Measurements from ENCODE around the gene NOS3.
A peak's percentile ranks its signal among the peaks of the same experiment; 100 is the strongest.

Gene NOS3

DNA sequence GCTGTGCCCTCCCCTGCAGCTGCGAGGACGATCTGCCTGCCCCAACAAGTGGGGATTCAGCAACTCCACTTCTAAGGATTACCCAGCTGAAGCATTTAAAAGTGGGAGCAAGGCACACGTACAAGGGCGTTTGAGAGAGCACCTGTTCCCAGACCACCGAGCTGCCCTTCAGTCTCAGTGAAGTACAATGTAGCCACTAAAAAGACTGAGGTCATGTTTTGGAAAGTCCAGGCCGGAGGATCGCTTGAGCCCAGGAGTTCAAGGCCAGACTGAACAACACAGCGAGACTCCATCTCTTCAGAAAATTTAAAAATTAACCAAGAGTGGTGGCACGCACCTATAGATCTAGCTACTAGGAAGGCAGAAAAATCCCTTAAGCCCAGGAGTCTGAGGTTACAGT lies 14.7 kb downstream of the NOS3 start:
- Histone ChIP-seq H3K27ac (ENCODE audit: extremely low read depth, low read depth, low read length) (no peak overlapping the region), H3K9me3 (ENCODE audit: control insufficient read depth, insufficient read depth, low read depth, low read length) (no peaks in the 10 kb centered on the region), H3K36me3 (ENCODE audit: control insufficient read depth in 2 of 2, insufficient read depth in 1 of 2, low read length in 2 of 2) (no peaks in the 10 kb centered on the region), H3K4me1 (ENCODE audit: control insufficient read depth, insufficient read depth, low read length) (no peaks in the 10 kb centered on the region), H3K4me3 (ENCODE audit: low read depth, low read length) (no peak overlapping the region)
- CTCF ChIA-PET, result interaction anchor here (0.6 to 3.6 kb wide), 5 partner anchors 13 to 170 kb away, joined by 3 to 29 read pairs (median 3); no protein-coding TSS in a partner anchor
- TF ChIP-seq ZNF146 (tag by site-specific recombination; IDR thresholded peaks at IDR 0.05), result peak; percentile 30; the same call in 1 of the 2 replicates
- TF ChIP-seq MZF1 (tag by site-specific recombination; IDR thresholded peaks at IDR 0.05; ENCODE audit: borderline replicate concordance), result peak; percentile 38; the same call in 1 of the 2 replicates
- TF ChIP-seq, protein P1, sequence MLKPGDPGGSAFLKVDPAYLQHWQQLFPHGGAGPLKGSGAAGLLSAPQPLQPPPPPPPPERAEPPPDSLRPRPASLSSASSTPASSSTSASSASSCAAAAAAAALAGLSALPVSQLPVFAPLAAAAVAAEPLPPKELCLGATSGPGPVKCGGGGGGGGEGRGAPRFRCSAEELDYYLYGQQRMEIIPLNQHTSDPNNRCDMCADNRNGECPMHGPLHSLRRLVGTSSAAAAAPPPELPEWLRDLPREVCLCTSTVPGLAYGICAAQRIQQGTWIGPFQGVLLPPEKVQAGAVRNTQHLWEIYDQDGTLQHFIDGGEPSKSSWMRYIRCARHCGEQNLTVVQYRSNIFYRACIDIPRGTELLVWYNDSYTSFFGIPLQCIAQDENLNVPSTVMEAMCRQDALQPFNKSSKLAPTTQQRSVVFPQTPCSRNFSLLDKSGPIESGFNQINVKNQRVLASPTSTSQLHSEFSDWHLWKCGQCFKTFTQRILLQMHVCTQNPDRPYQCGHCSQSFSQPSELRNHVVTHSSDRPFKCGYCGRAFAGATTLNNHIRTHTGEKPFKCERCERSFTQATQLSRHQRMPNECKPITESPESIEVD (tag by site-specific recombination; IDR thresholded peaks at IDR 0.05), result no peak
- no peak for TF ChIP-seq ZNF324 (tag by site-specific recombination; IDR thresholded peaks at IDR 0.05)
- TF ChIP-seq SCRT2 (tag by site-specific recombination; IDR thresholded peaks at IDR 0.05), result 0 out of 2 replicates have a peak, but pooled peaks have one; percentile 35
- POLR2A ChIA-PET, result no interaction called here

DNA sequence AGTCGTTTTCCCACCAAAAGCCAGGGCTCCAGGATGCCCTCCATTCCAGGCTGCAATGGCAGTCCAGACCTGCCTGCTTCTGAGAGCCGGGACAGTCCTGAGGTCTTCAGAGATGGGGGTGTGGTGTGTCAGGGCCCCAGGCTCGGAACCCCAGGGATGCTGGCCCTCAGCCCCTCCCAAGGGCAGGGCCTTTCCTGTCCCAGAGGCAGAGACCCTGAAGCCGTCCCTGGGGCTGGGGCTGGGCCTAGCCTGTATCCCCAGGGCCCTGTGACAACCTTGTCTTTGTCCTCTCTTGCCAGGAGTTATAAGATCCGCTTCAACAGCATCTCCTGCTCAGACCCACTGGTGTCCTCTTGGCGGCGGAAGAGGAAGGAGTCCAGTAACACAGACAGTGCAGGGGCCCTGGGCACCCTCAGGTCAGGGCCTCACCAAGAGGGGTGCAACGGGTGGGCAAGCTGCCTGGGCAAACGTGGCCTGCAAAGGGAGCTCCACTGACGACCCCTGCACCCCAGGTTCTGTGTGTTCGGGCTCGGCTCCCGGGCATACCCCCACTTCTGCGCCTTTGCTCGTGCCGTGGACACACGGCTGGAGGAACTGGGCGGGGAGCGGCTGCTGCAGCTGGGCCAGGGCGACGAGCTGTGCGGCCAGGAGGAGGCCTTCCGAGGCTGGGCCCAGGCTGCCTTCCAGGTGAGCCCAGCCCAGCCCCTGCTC lies 15.9 kb downstream of the NOS3 start:
- Histone ChIP-seq H3K9me3 (ENCODE audit: control insufficient read depth, insufficient read depth, low read depth, low read length) (no peaks in the 10 kb centered on the region), H3K4me3 (ENCODE audit: low read depth, low read length) (no peak overlapping the region), H3K4me1 (ENCODE audit: control insufficient read depth, insufficient read depth, low read length) (no peaks in the 10 kb centered on the region), H3K36me3 (ENCODE audit: control insufficient read depth in 2 of 2, insufficient read depth in 1 of 2, low read length in 2 of 2) (no peaks in the 10 kb centered on the region), H3K27ac (ENCODE audit: extremely low read depth, low read depth, low read length) (no peak overlapping the region)
- POLR2A ChIA-PET, result no interaction called here
- CTCF ChIA-PET, result interaction anchor here (0.6 to 1.4 kb wide), 4 partner anchors 12 to 100 kb away, joined by 3 to 6 read pairs (median 4); no protein-coding TSS in a partner anchor
- TF ChIP-seq, protein P2, sequence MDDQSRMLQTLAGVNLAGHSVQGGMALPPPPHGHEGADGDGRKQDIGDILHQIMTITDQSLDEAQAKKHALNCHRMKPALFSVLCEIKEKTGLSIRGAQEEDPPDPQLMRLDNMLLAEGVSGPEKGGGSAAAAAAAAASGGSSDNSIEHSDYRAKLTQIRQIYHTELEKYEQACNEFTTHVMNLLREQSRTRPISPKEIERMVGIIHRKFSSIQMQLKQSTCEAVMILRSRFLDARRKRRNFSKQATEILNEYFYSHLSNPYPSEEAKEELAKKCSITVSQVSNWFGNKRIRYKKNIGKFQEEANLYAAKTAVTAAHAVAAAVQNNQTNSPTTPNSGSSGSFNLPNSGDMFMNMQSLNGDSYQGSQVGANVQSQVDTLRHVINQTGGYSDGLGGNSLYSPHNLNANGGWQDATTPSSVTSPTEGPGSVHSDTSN (CRISPR knock-in tag; IDR thresholded peaks at IDR 0.05), result no peak
- TF ChIP-seq ZFHX2 (tag by site-specific recombination; conservative IDR thresholded peaks at IDR 0.05) (no peak), RBAK (tag by site-specific recombination; IDR thresholded peaks at IDR 0.05) (no peak), ZFP41 (tag by site-specific recombination; IDR thresholded peaks at IDR 0.05; ENCODE audit: borderline replicate concordance) (no peak), SCRT2 (tag by site-specific recombination; IDR thresholded peaks at IDR 0.05) (no peak), ZNF561 (tag by site-specific recombination; IDR thresholded peaks at IDR 0.05; ENCODE audit: borderline replicate concordance) (no peak)
- TF ChIP-seq, protein P3, sequence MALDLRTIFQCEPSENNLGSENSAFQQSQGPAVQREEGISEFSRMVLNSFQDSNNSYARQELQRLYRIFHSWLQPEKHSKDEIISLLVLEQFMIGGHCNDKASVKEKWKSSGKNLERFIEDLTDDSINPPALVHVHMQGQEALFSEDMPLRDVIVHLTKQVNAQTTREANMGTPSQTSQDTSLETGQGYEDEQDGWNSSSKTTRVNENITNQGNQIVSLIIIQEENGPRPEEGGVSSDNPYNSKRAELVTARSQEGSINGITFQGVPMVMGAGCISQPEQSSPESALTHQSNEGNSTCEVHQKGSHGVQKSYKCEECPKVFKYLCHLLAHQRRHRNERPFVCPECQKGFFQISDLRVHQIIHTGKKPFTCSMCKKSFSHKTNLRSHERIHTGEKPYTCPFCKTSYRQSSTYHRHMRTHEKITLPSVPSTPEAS (tag by site-specific recombination; IDR thresholded peaks at IDR 0.05), result no peak

DNA sequence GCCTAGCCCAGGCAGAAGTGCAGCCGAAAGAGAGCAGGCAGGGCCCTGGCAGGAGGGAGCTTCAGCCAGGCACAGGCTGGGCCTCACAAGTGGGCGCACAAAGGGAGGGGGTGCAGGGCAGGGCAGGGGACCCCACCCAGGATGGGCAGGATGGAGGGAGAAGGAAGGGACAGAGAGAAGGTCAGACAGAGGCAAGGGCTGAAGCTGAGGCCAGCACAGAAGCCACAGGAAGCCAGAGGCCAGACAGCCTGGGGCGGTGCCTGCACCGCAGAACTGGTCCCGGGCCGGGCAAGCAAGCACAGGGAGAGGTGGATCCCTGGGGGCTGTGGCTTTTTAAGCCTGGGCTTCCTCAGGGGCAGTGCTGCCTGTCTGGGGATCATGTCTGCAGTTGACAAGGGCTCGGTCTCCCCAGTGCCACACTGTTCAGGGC lies 16.7 kb downstream of the NOS3 start:
- Histone ChIP-seq H3K36me3 (ENCODE audit: control insufficient read depth in 2 of 2, insufficient read depth in 1 of 2, low read length in 2 of 2) (no peaks in the 10 kb centered on the region), H3K4me1 (ENCODE audit: control insufficient read depth, insufficient read depth, low read length) (no peaks in the 10 kb centered on the region), H3K27ac (ENCODE audit: extremely low read depth, low read depth, low read length) (no peak overlapping the region), H3K4me3 (ENCODE audit: low read depth, low read length) (no peak overlapping the region), H3K9me3 (ENCODE audit: control insufficient read depth, insufficient read depth, low read depth, low read length) (no peaks in the 10 kb centered on the region)
- ChIA-PET POLR2A (no interaction called here), CTCF (interaction anchor here (0.6 to 2.6 kb wide), 5 partner anchors 11 to 164 kb away, joined by 3 to 12 read pairs (median 3); no protein-coding TSS in a partner anchor)
- peak; percentile 54 for TF ChIP-seq ZIC2 (tag by site-specific recombination; IDR thresholded peaks at IDR 0.05)
- no peak for TF ChIP-seq ZNF138 (tag by site-specific recombination; IDR thresholded peaks at IDR 0.05; ENCODE audit: borderline replicate concordance)
- TF ChIP-seq ZNF121 (tag by site-specific recombination; IDR thresholded peaks at IDR 0.05), result no peak
- TF ChIP-seq, protein P4, sequence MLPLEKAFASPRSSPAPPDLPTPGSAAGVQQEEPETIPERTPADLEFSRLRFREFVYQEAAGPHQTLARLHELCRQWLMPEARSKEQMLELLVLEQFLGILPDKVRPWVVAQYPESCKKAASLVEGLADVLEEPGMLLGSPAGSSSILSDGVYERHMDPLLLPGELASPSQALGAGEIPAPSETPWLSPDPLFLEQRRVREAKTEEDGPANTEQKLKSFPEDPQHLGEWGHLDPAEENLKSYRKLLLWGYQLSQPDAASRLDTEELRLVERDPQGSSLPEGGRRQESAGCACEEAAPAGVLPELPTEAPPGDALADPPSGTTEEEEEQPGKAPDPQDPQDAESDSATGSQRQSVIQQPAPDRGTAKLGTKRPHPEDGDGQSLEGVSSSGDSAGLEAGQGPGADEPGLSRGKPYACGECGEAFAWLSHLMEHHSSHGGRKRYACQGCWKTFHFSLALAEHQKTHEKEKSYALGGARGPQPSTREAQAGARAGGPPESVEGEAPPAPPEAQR (tag by site-specific recombination; IDR thresholded peaks at IDR 0.05), result no peak
- TF ChIP-seq ZNF16 (tag by site-specific recombination; IDR thresholded peaks at IDR 0.05; ENCODE audit: low read depth), result no peak
- TF ChIP-seq ZNF37A (tag by site-specific recombination; IDR thresholded peaks at IDR 0.05), result no peak
- TF ChIP-seq ZNF416 (tag by site-specific recombination; IDR thresholded peaks at IDR 0.05), result no peak
- no peak for TF ChIP-seq ZNF837 (tag by site-specific recombination; IDR thresholded peaks at IDR 0.05)

All from HEK293 (cell line).